Uterus (tissue), 2 donors: ENCODE results near the gene NAV1.

Source experiments
- POLR2A ChIP-seq, 2 donors: fragments of 450-650 bp; IDR thresholded peaks; one replicate each; pipeline ENCODE4 v1.6.1; 2016; ENCODE audit warnings: antibody characterized with exemption in 2 of 2, mild to moderate bottlenecking in 1 of 2, moderate library complexity in 1 of 2
- TF ChIP-seq, protein P1 (sequence below), 4 experiments: fragments of 200-600 bp in 2 of 4; fragments of 450-650 bp in 2 of 4; sonication (generic) in 2 of 4; IDR thresholded peaks; one replicate each; pipeline ENCODE4 v1.5.1; 2016 to 2019; ENCODE audit warnings: antibody characterized with exemption in 4 of 4, mild to moderate bottlenecking in 2 of 4, moderate library complexity in 1 of 4

DNA sequence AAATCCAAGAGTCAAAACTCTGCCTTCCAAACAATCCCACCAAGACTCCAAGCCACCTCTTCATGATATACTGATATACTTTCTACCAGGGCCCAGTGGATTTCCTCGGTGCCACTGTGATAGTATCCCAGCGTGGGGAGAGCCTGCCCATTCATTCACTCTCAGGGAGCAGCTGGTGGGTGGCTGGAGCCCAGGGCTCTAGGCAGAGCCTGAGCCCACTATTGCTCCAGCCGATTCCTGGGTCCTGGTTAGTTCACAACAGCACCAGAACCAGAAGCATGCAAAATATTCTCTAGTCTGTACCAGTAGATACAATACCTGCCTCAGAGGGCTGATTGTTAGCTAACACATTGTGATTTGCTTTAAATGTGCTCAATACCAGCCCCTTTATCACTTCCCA lies 32.8 kb upstream of the NAV1 start:
- TF ChIP-seq, protein P1, sequence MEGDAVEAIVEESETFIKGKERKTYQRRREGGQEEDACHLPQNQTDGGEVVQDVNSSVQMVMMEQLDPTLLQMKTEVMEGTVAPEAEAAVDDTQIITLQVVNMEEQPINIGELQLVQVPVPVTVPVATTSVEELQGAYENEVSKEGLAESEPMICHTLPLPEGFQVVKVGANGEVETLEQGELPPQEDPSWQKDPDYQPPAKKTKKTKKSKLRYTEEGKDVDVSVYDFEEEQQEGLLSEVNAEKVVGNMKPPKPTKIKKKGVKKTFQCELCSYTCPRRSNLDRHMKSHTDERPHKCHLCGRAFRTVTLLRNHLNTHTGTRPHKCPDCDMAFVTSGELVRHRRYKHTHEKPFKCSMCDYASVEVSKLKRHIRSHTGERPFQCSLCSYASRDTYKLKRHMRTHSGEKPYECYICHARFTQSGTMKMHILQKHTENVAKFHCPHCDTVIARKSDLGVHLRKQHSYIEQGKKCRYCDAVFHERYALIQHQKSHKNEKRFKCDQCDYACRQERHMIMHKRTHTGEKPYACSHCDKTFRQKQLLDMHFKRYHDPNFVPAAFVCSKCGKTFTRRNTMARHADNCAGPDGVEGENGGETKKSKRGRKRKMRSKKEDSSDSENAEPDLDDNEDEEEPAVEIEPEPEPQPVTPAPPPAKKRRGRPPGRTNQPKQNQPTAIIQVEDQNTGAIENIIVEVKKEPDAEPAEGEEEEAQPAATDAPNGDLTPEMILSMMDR (IDR thresholded peaks at IDR 0.05) = no peak
- TF ChIP-seq POLR2A (IDR thresholded peaks at IDR 0.05) = no peak
